HFFc6 (cell line): Measurements from ENCODE around the gene OR51E1. TPM values are rescaled to one million over a fixed set of nuclear protein-coding genes. Genes with fewer than 3 reads are reported as not detected.

ENCODE experiments used
- DNase-seq: peaks from one replicate; pipeline ENCODE4 v3.0.0-alpha.2; 2018
- H3K27ac Mint-ChIP-seq: 2 replicates; pipeline ENCODE4 v1.8.0; 2020; ENCODE audit warnings: mild to moderate bottlenecking, mixed read lengths
- H3K27me3 Mint-ChIP-seq: 2 replicates; pipeline ENCODE4 v1.8.0; 2021; ENCODE audit warnings: mild to moderate bottlenecking, moderate library complexity, mixed read lengths; ENCODE audit not compliant: insufficient read depth
- H3K36me3 Mint-ChIP-seq: 2 replicates; pipeline ENCODE4 v1.8.0; 2021; ENCODE audit warnings: low read depth, mixed read lengths
- H3K4me1 Mint-ChIP-seq: 2 replicates; pipeline ENCODE4 v1.8.0; 2020; ENCODE audit warnings: low read depth, mixed read lengths
- H3K4me3 Mint-ChIP-seq: 2 replicates; pipeline ENCODE4 v1.8.0; 2020; ENCODE audit warnings: mild to moderate bottlenecking, moderate library complexity, mixed read lengths
- H3K9me3 Mint-ChIP-seq: 2 replicates; pipeline ENCODE4 v1.8.0; 2020; ENCODE audit warnings: mild to moderate bottlenecking, mixed read lengths
- total RNA-seq, 6 experiments: library from RNA; stranded (reverse); fragmentation: NEBNext Ultra II Directional; extraction: Animal tissue kit (Norgen Biotek cat#: 25700); gene quantifications; 2 replicates in 1 of 6; 3 replicates in 5 of 6; pipeline ENCODE4 v1.2.3, GENCODE V29; 2021
- TF ChIP-seq, protein P1 (sequence below): fragments of 200-600 bp; sonication (generic); IDR thresholded peaks from 2 replicates; pipeline ENCODE4 v1.5.0; 2021; ENCODE audit warnings: antibody characterized with exemption, mild to moderate bottlenecking

OR51E1 gene
- total RNA-seq, 6 experiments from 2014 or later = not detected

GRCh38 chr11:4700436-4700820 lies 56.6 kb downstream of the OR51E1 start:
- peaks cover 15% of the 10 kb centered on the region for H3K9me3 Mint-ChIP-seq
- peaks cover 4% of the 10 kb centered on the region; the same call in 1 of the 2 replicates for H3K36me3 Mint-ChIP-seq
- no peak for DNase-seq
- no peak overlapping the region for H3K4me3 Mint-ChIP-seq
- TF ChIP-seq, protein P1, sequence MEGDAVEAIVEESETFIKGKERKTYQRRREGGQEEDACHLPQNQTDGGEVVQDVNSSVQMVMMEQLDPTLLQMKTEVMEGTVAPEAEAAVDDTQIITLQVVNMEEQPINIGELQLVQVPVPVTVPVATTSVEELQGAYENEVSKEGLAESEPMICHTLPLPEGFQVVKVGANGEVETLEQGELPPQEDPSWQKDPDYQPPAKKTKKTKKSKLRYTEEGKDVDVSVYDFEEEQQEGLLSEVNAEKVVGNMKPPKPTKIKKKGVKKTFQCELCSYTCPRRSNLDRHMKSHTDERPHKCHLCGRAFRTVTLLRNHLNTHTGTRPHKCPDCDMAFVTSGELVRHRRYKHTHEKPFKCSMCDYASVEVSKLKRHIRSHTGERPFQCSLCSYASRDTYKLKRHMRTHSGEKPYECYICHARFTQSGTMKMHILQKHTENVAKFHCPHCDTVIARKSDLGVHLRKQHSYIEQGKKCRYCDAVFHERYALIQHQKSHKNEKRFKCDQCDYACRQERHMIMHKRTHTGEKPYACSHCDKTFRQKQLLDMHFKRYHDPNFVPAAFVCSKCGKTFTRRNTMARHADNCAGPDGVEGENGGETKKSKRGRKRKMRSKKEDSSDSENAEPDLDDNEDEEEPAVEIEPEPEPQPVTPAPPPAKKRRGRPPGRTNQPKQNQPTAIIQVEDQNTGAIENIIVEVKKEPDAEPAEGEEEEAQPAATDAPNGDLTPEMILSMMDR = no peak
- H3K4me1 Mint-ChIP-seq = no peaks in the 10 kb centered on the region
- no peak overlapping the region for H3K27ac Mint-ChIP-seq
- no peaks in the 10 kb centered on the region for H3K27me3 Mint-ChIP-seq

DNA sequence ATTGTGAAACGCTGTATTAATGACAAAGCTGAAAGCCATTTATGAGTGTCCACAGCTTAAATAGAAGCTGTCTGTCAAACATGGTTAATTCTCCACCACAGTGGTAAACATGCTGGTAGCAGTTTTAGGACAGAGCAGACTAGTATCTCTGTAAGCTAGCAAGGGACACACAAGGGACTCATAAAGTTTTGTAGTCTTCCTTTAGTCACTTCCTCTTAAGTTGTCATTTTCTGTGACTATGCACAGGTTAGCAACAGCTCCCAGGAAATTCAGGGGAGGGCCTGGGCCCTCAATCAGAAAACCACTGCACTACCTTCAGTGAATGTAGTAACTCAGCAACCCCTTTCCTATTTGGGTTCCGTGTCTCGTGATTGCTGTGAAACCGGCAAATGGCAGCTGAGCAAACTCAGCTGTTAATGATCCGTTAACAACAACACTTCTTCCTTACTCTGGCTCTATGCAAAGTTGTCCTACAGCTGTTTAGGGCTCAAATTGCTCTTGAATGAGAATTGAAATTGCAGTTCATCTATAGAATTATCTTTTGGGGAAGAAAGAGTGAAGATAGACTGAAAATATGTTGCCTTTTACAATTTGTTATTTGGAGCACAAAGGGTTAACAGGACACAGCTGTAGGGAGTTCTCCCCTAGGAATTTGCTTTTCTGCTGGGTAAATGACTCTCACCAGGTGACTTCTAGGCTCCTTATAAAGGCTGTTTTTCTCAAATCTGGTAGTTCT lies 60.4 kb downstream of the OR51E1 start, which contains the start of gene MMP26:
Gene MMP26, plus strand, starts transcription at position 731 of the 736 bp plus-strand sequence.
- no peaks in the 10 kb centered on the region for H3K27me3 Mint-ChIP-seq
- H3K9me3 Mint-ChIP-seq = peaks cover 15% of the 10 kb centered on the region
- H3K4me3 Mint-ChIP-seq = no peak within 1 kb of the TSS
- no peak for DNase-seq
- H3K4me1 Mint-ChIP-seq = no peaks in the 10 kb centered on the region
- TF ChIP-seq, protein P1 = no peak
- peaks cover 4% of the 10 kb centered on the region; the same call in 1 of the 2 replicates for H3K36me3 Mint-ChIP-seq
- H3K27ac Mint-ChIP-seq = no peak within 1 kb of the TSS

GRCh38 chr11:4704790-4705334 lies 61.1 kb downstream of the OR51E1 start:
- TF ChIP-seq, protein P1 = no peak
- H3K27me3 Mint-ChIP-seq = no peaks in the 10 kb centered on the region
- no peak overlapping the region for H3K4me3 Mint-ChIP-seq
- H3K4me1 Mint-ChIP-seq = no peaks in the 10 kb centered on the region
- no peak overlapping the region for H3K27ac Mint-ChIP-seq
- peaks cover 15% of the 10 kb centered on the region for H3K9me3 Mint-ChIP-seq
- H3K36me3 Mint-ChIP-seq = peaks cover 4% of the 10 kb centered on the region; the same call in 1 of the 2 replicates
- DNase-seq = no peak

Other genes with a start within 250 kb of the OR51E1 start
- gene OR52K2, start 194.7 kb upstream of the OR51E1 start, total RNA-seq = not detected
- gene OR52K1, start 161.3 kb upstream of the OR51E1 start, total RNA-seq = not detected
- not detected for gene OR52M1, start 98.8 kb upstream of the OR51E1 start, total RNA-seq
- gene OR52I2, start 62.2 kb upstream of the OR51E1 start, total RNA-seq = not detected
- gene OR52I1, start 49.9 kb upstream of the OR51E1 start, total RNA-seq = not detected
- gene TRIM68, start 35.8 kb upstream of the OR51E1 start, total RNA-seq = 1 to 10 TPM; 6.4 to 10.0 (median 8.6) TPM
- gene OR51D1, start 6.5 kb upstream of the OR51E1 start, total RNA-seq = not detected
- under 1 TPM in 4 of 6 experiments, not detected in 2; 0.09 to 0.32 (median 0.12) TPM for gene OR51E2, start 53.9 kb downstream of the OR51E1 start, total RNA-seq
- gene MMP26, start 60.8 kb downstream of the OR51E1 start, total RNA-seq = not detected
- not detected for gene OR51F1, start 126.0 kb downstream of the OR51E1 start, total RNA-seq
- gene OR52R1, start 160.4 kb downstream of the OR51E1 start, total RNA-seq = not detected
- gene OR51F2, start 177.3 kb downstream of the OR51E1 start, total RNA-seq = not detected
- gene OR51S1, start 205.2 kb downstream of the OR51E1 start, total RNA-seq = not detected
- gene OR51T1, start 237.9 kb downstream of the OR51E1 start, total RNA-seq = not detected